Ovary (tissue), 9 donors: Measurements from ENCODE around the gene FRMD4A. TPM values are rescaled to one million over a fixed set of nuclear protein-coding genes. Genes with fewer than 3 reads are reported as not detected.
"Not testable (repeated sequence)": the region's sequence is repeated elsewhere in the genome, so short reads cannot be mapped to it uniquely, and the experiment has no call there.

Experiments used
- DNase-seq, 5 donors: peaks; one replicate each; pipeline ENCODE4 v3.0.0-alpha.2; 2019 to 2020
- H3K27ac ChIP-seq, 2 donors: fragments of 200-600 bp; one replicate each; pipeline versions ENCODE4 v1.5.1 to v1.8.0; 2019 to 2022
- H3K27me3 ChIP-seq: fragments of 200-600 bp; one replicate; pipeline ENCODE4 v1.8.0; 2022
- H3K36me3 ChIP-seq: fragments of 200-600 bp; sonication (generic); one replicate; pipeline ENCODE4 v1.5.1; 2019
- H3K4me1 ChIP-seq: one replicate; pipeline ENCODE4 v1.8.1; 2013; ENCODE audit warnings: mild to moderate bottlenecking, moderate library complexity; ENCODE audit not compliant: insufficient read depth
- H3K4me3 ChIP-seq: fragments of 200-600 bp; sonication (generic); one replicate; pipeline ENCODE4 v1.5.1; 2017
- H3K9me3 ChIP-seq, 2 donors: fragments of 200-600 bp in 1 of 2; sonication (generic) in 1 of 2; one replicate each; pipeline versions ENCODE4 v1.5.1 to v1.8.1; 2013 to 2019; ENCODE audit warnings: mild to moderate bottlenecking in 1 of 2, moderate library complexity in 1 of 2
- EP300 ChIP-seq: sonication (generic); formaldehyde crosslinking; IDR thresholded peaks from one replicate; pipeline ENCODE4 v1.6.1; 2017; ENCODE audit warnings: antibody characterized with exemption
- POLR2A ChIP-seq: fragments of 450-650 bp; IDR thresholded peaks from one replicate; pipeline ENCODE4 v1.6.1; 2017; ENCODE audit warnings: antibody characterized with exemption, mild to moderate bottlenecking, moderate library complexity
- WGBS, 3 donors: extraction: QIAGEN DNeasy Blood & Tissue Kit in 1 of 3; methylation state at CpG; one replicate each; pipeline versions ENCODE4 v1.1.5 to v1.1.7; 2013 to 2017; 5-methylcytosine and 5-hydroxymethylcytosine counted together
- intact Hi-C, 4 donors: fragments of 100-400 bp; cut with DNase I; formaldehyde crosslinking; loops; one replicate each; pipeline versions ENCODE4 v1.11.0 to v1.15.1; 2022 to 2023
- polyA plus RNA-seq, 2 donors: library from polyadenylated mRNA; stranded (reverse); fragments of 200-250 nt in 1 of 2; fragments of 350-450 nt in 1 of 2; fragmentation: Illumina TruSeq in 1 of 2; extraction: RNeasy Lipid Tissue Mini Kit (QIAGEN cat#74804) in 1 of 2; gene quantifications; one replicate each; pipeline ENCODE4 v1.2.3, GENCODE V29; 2013 to 2014
- total RNA-seq, 7 donors: library from RNA; depleted of rRNA in 2 of 7; stranded (reverse); fragments of >200 nt in 2 of 7; fragmentation: NEBNext Ultra II Directional in 3 of 7; extraction: Animal tissue kit (Norgen Biotek cat#: 25700) in 3 of 7; gene quantifications; one replicate each; pipeline versions ENCODE4 v1.1.0 to v1.2.4, GENCODE V29; 2016 to 2023
- TF ChIP-seq, protein P1 (sequence below), 3 donors: fragments of 450-650 bp in 2 of 3; fragments of 200-600 bp in 1 of 3; IDR thresholded peaks; one replicate each; pipeline versions ENCODE4 v1.5.1 to v1.8.0; 2016 to 2022; ENCODE audit warnings: antibody characterized with exemption in 3 of 3, mild to moderate bottlenecking in 1 of 3
- donor health status: DM: no; HTN: no; CAD: no; lungs with moderate emphysema.
- donor health status: DM: no; HTN: no; CAD: no.
- donor health status: Bipolar disorder and iron deficiency.
- donor health status: DM: yes; HTN: yes; CAD: no.
- donor health status: DM: no; HTN: no; CAD: no.
- donor health status: DM: yes; HTN: yes; CAD: no.

Gene FRMD4A
- total and polyA plus RNA-seq, 9 donors, result 5.5 to 24.7 (median 11.3) TPM

DNA sequence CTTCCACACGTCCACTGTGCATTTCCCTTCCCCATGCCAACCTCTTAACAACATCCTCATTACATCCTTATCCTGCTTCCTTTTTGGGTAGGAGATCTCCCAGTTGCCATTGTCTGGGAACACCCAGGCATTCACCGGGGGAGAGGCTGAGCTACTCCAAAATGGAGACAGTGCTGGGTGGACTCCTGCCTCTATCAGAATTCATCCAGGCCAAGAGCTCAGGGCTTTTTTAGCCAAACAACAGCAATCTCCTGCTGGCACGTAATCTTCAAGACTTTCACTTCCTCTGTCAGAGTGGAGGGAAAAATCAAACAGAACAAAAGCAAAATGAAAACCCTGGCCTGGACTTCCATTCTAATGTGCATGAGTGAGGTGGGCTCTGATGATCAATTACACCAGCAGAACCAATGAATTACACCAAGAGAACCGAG, 499.0 kb downstream of the FRMD4A start:
- Histone ChIP-seq H3K27ac (no peak overlapping the region), H3K4me1 (no peaks in the 10 kb centered on the region), H3K4me3 (no peak overlapping the region), H3K36me3 (no peaks in the 10 kb centered on the region), H3K9me3 (no peaks in the 10 kb centered on the region), H3K27me3 (no peaks in the 10 kb centered on the region)
- no peak for DNase-seq
- intact Hi-C loops, result no loop called here
- 24 to 35% (median 33%) methylated on average over 4 of the region's 4 CpGs for WGBS, 3 donors
- TF ChIP-seq EP300 (no peak), POLR2A (no peak)
- TF ChIP-seq, protein P1, sequence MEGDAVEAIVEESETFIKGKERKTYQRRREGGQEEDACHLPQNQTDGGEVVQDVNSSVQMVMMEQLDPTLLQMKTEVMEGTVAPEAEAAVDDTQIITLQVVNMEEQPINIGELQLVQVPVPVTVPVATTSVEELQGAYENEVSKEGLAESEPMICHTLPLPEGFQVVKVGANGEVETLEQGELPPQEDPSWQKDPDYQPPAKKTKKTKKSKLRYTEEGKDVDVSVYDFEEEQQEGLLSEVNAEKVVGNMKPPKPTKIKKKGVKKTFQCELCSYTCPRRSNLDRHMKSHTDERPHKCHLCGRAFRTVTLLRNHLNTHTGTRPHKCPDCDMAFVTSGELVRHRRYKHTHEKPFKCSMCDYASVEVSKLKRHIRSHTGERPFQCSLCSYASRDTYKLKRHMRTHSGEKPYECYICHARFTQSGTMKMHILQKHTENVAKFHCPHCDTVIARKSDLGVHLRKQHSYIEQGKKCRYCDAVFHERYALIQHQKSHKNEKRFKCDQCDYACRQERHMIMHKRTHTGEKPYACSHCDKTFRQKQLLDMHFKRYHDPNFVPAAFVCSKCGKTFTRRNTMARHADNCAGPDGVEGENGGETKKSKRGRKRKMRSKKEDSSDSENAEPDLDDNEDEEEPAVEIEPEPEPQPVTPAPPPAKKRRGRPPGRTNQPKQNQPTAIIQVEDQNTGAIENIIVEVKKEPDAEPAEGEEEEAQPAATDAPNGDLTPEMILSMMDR (IDR thresholded peaks at IDR 0.05), result no peak

DNA sequence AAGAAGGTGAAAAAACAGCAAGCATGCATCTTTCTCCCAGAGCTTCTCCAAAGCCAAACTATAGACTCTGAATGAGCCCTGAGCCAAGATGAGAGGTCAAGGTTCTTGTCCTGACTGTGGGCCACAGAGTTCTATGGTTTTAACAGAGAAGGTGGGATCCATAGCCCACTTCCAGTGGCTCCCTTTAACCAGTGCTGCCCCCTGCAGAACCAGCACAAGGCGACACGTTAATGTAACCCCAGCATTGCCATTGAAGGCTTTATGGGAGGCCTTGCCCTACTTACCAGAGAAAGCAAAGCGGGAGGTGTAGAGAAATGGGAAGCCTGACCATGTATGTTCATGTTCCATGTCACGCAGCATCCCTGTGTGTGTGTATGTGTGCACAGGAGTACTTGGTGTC, 500.3 kb downstream of the FRMD4A start:
- H3K27ac ChIP-seq, result no peak overlapping the region
- H3K4me1 ChIP-seq, result no peaks in the 10 kb centered on the region
- H3K9me3 ChIP-seq, result no peaks in the 10 kb centered on the region
- no peaks in the 10 kb centered on the region for H3K36me3 ChIP-seq
- no peak for DNase-seq
- intact Hi-C loops, result no loop called here
- no peak overlapping the region for H3K4me3 ChIP-seq
- H3K27me3 ChIP-seq, result no peaks in the 10 kb centered on the region
- TF ChIP-seq, protein P1 (IDR thresholded peaks at IDR 0.05), result no peak
- no peak for TF ChIP-seq EP300
- no peak for TF ChIP-seq POLR2A
- 96 to 98% (median 97%) methylated on average over 4 of the region's 4 CpGs for WGBS, 3 donors

DNA sequence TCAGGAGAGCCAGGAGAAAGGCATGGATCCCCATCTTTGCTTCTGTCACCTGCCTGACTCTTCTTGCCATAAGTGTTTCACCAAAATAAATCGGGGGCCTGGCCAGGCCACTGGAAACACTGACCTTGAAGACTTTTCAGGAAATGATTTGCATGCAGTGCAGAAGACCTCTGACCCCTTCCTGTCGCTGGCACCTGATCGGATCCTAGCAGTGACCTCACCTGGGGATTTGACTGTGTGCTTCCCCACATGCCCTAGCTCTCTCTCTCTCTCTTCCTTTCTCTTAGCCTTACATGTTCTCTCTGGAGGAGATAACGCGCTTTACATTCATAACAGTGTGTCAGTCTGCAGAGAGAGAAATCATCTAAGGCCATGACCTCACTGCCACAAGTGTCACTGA, 500.9 kb downstream of the FRMD4A start:
- Histone ChIP-seq H3K27ac (no peak overlapping the region), H3K4me1 (no peaks in the 10 kb centered on the region), H3K9me3 (no peaks in the 10 kb centered on the region), H3K36me3 (no peaks in the 10 kb centered on the region), H3K27me3 (no peaks in the 10 kb centered on the region), H3K4me3 (no peak overlapping the region)
- DNase-seq, result no peak
- WGBS, 3 donors, result 79 to 83% (median 81%) methylated on average over 5 of the region's 5 CpGs
- intact Hi-C loops, result no loop called here
- no peak for TF ChIP-seq POLR2A
- TF ChIP-seq EP300, result no peak
- TF ChIP-seq, protein P1 (IDR thresholded peaks at IDR 0.05), result no peak

DNA sequence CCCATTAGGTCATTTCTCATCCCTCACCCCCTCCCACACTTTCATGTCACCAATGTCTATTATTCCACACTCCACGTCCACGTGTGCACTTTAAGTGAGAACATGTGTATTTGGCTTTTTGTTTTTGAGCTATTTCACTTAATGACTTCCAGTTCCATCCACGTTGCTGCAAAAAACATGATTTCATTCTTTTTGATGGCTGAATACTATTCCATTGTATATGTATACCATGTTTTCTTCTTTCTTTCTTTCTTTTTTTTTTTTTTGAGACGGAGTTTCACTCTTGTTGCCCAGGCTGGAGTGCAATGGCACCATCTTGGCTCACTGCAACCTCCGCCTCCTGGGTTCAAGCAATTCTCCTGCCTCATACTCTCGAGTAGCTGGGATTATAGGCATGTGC, 502.4 kb downstream of the FRMD4A start:
- H3K27ac ChIP-seq, H3K4me1 ChIP-seq, H3K27me3 ChIP-seq, intact Hi-C loops, DNase-seq, H3K36me3 ChIP-seq, H3K4me3 ChIP-seq, H3K9me3 ChIP-seq: not testable (repeated sequence)
- 79 to 82% (median 81%) methylated on average over 6 of the region's 6 CpGs for WGBS, 3 donors

DNA sequence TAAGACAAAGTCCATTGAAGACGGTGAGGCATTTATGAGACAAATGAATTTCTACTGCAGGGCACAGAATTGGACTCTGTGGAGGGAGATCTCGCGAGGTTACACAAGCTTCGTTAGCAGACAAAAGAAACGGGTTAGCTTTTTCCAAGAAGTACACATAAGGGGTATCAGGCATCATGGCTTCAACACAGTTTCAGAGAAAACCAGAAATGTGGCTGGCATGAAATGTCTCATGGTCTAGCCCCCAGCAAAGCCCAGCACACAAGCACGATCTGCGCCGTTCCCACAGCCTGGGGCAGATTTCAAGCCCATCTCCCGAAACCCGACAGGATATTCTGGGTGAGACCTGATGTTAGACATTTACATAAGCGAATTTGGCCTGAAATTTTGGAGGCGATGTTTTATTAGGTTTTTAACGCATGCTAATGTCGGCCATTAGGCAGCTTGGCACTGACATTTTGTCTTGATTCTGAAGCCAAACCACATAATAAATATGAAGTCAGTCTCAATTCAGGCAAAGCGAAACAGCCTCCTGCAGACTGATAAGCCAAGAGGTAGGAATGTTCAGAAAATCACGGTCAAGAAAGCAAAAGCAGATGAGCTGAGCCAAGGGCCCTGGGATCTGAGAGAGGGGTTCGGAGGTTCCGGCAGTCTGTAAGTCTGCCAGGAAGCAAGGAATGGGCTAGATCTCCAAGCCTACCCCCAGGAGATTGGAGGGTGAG, 503.5 kb downstream of the FRMD4A start:
- Histone ChIP-seq H3K4me1 (peaks cover 2% of the 10 kb centered on the region), H3K9me3 (no peaks in the 10 kb centered on the region), H3K27me3 (no peaks in the 10 kb centered on the region), H3K36me3 (no peaks in the 10 kb centered on the region), H3K4me3 (no peak overlapping the region), H3K27ac (no peak overlapping the region)
- intact Hi-C loops, result no loop called here
- TF ChIP-seq EP300 (no peak), POLR2A (no peak)
- TF ChIP-seq, protein P1 (IDR thresholded peaks at IDR 0.05), result no peak
- WGBS, 3 donors, result 53 to 66% (median 61%) methylated on average over 18 of the region's 18 CpGs
- no peak for DNase-seq
